GM18507 (cell line): ENCODE measurements around the gene HDHD3.
"Not testable (repeated sequence)": the region's sequence is repeated elsewhere in the genome, so short reads cannot be mapped to it uniquely, and the experiment has no call there.

Source experiments
- DNase-seq: peaks from one replicate; pipeline ENCODE4 v3.0.0; 2011; ENCODE audit warnings: low read depth; ENCODE audit not compliant: insufficient read length; ENCODE audit errors: extremely low spot score
- FAIRE-seq: peaks from 2 replicates; lab custom pipeline; 2011; peaks lifted over from hg19 to GRCh38; lab: Jason Lieb, UNC

HDHD3 gene

DNA sequence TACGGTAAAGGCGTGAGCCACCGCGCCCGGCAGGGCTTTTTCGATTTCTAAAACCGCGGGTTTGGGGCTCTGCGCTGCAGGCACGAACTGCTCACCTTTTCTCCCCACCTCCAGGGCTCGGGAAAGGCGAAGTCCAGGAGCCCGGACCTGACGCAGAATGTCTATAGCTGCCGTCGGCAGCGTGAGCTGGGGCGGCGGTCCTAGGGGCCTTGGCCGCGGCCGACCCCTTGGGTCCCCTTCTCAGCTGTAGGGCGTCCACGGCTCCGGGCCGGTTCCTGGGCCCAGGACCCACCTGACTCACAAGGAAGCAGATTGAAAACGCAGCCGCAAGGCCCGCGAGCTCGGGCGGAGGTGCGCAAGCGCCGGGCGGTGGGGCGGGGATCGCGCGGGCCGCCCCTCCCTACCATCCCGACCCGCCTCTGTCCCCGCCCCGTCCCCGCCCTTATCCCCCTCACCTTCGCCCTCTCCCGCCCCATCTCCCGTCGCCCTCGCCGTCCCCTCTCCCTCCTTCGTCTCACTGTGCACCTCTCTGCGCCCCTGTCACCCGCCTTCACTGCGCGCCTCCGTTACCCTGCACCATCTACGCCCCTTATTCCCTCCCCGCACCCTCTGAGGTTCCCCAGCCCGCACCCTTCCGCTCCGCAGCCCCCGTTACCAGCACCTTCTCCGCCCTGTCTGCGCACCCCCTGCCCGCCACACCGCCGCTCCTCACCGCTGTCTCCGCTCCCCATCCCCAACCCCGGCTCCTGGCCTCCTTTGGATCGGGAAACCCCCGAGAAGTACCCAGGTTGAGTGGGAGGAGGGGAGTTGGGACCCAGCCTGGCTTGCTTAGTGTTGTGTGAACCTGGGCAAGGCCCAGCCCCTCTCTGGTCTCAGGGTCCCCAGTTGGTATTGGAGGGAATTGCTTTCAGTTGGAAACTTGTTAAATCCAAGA is at the start of gene HDHD3:
TSS of gene HDHD3 (minus strand) at position 353 of the 934 bp plus-strand sequence. CDS start 2,632 bp downstream, outside the sequence.
- peak; percentile 90 for DNase-seq
- FAIRE-seq, result peak; percentile 39

DNA sequence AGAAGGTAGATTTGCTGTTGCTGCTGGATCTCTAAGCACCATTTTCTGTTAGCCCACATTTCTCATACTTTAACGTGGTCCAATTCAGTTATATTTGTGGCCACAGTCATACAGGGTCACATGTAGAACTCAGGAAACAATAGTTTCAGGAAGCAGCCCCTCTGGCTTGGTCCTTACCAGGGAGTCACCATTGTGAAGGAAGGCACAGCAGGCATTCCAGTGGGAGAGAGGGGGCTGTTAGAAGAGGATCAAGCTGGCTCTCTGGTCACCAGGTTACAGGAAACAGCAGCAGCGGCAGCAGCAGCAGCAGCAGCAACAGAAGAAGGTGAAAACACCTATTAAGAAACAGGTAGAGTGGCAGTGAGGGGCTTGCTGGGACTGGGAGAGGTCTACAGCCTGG is 48.3 kb upstream of the HDHD3 start:
- no peak for DNase-seq
- FAIRE-seq, result no peak

DNA sequence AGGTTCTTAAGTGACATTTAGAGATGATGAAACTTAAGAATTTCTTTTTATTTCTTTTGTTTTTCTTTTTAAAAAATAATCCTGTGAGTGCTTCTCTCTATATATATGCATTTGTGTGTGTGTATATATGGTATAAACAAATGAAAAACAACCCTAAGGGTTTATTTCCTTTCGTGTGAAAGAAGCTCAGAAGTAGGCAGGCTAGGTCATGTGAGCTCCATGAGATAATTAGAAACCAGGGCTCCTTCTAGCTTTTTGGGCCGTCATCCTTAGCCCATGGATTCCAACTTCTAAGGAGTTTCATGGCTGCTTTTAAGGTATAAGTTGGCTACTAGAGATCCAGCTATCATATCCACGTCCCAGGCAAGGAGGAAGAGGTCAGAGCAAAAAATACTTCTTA is 44.9 kb upstream of the HDHD3 start:
- FAIRE-seq (no peak), DNase-seq (no peak)

GRCh38 chr9:113417370-113417769 is 40.6 kb upstream of the HDHD3 start:
- no peak for DNase-seq
- FAIRE-seq, result no peak

DNA sequence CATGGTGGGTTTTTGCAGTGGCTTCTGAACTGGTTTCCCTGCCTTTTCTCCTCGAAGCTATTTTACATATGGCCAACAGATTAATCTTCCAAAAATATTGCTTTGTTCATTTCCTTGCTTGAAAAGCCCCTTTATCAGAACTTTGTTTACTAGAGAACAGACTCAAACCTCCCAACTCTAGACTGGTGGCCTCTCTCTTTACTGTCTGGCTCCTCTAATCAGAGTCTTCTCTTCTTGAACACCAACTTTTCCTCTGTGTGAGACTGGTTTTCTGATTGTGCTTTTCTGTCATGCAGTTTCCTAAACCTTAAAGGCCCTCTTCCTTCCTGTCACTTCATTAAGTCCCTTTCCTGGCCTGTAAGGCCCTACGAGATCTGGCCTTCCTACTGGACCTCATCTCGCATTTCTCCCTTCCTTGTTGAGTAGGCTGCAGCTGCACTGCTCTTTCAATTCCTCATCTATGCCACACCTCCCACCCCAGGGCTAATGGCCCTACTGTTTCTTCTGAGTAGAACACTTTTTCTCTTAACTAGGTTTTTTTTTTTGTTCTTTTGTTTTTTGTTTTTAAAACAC is 39.4 kb upstream of the HDHD3 start:
- FAIRE-seq (peak; percentile 89), DNase-seq (peak; percentile 43)

GRCh38 chr9:113410207-113410864 is 33.5 kb upstream of the HDHD3 start, which contains the start of the genes C9orf43 and POLE3:
Gene C9orf43, plus strand, starts transcription at chr9:113410747. Its CDS starts 2,747 bp downstream, at chr9:113413494.
Gene POLE3, minus strand, starts transcription at chr9:113410675. Its CDS starts 382 bp downstream, at chr9:113410293.
- FAIRE-seq (peak; percentile 90), DNase-seq (peak; percentile 78)

GRCh38 chr9:113409883-113410206 is 33.1 kb upstream of the HDHD3 start:
- DNase-seq (no peak), FAIRE-seq (no peak)

DNA sequence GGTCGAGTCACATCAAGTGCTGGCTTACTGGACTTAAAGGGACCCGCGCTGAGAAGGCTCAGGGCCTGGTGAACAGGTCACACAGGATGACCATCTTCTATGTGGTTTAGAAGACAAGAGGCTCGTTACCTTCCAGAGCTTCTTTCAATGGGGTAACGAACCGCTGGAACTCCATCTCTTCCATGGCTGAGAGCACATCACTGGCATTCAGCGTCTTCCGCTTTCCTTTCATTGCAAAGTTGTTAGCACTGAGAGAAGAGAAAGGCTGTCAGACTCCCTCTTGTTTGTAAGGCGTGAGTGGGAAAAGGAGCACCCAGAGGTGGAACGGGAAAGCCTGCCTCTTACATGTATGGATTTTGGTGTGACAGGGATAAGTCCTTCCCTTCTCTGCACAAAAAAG is 32.7 kb upstream of the HDHD3 start:
- FAIRE-seq (no peak), DNase-seq (no peak)

DNA sequence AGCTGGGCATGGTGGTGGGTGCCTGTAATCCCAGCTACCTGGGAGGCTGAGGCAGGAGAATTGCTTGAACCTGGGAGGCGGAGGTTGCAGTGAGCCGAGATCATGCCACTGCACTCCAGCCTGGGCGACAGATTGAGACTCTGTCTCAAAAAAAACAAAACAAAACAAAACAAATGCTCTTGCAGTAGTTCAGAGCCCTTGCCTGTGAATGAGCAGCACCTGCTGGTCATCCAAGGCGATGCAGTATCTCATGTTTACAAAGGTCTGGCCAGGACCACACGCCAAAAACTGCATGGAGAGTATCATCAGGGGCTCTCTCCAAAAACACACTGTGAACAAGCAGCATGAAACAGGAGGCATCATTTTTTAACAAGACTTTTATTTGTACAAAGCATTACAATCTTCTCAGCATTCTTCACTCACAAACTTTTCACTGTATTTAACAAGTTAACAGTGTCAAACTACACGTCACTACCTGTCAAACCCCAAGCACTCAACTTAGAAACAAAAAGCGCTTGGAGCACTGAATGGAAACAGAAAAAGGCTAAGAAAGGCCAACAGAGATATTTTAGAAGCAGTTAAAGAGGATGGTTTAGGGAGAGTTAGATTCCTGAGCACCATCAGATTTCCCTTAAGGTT is 30.2 kb upstream of the HDHD3 start:
- DNase-seq, result not testable (repeated sequence)
- peak; percentile 42 for FAIRE-seq

DNA sequence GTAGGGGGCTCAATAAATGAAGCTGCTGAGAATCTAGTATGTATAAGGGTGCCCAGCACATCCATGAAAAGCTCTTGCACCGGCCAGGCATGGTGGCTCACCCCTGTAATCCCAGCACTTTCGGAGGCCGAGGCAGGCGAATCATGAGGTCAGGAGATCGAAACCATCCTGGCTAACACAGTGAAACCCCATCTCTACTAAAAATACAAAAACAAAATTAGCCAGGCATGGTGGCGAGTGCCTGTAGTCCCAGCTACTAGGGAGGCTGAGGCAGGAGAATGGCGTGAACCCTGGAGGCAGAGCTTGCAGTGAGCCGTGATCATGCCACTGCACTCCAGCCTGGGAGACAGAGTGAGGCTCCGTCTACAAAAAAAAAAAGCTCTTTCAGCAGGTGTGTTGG is 29.6 kb upstream of the HDHD3 start:
- not testable (repeated sequence) for DNase-seq, FAIRE-seq

DNA sequence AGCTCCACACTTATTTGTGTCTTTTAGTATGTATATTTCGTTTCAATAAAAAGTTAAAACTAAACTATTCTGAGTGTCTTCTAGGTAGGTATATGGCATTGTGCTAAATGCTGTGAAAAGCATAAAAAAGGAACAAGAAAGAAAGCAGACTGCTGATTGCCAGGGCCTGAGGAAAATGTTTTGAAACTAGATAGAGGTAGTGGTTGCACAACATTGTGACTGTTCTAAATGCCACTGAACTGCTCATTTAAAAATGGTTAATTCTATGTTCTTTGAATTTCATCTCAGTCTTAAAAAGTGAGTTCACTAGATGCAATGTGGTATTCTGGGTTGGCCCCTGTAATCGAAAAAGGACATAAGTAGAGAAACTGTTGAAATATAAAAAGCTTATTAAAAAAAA is 26.9 kb upstream of the HDHD3 start:
- FAIRE-seq, result no peak
- DNase-seq, result no peak

DNA sequence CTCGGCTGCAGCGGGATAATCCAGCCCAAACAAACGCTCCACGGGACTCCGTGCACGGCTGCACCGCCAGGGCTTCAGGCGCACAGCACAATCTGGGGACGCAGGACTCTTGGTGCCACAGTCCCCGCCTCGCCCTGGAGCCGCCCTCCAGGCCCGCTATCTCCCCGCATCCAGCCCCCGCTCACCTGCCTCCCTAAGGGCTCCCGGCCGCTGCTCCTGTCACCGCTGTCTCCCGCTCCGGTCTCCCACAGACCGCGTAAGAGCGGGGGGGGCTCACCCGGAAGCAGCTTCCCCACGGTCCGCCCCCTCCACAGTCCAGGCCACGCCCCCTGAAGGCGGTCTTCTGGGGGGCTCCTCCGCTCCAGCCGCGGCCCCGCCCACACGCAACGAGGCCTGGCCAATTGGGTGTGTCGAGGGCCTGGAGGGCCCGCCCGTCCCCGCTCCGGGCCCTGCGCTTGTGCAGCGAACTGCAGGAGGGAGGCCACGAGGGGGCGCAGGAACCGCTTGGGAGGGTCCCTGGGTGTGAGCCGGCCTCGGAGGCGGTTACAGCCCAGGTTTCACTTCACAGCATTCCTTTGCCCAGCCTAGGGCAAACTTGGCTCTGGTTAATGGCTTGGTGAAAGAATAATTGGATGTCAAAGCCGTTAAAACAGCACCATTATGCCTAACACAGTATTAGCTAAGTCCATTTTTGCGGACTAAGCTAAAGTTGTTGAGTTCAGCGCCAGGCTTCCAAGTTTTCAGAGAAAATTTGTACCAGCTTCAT is 24.4 kb upstream of the HDHD3 start, which contains the start of gene ALAD:
TSS of gene ALAD (minus strand) at position 258 of the 766 bp plus-strand sequence. CDS start 7,725 bp downstream, outside the sequence.
- peak; percentile 97 for FAIRE-seq
- peak; percentile 99 for DNase-seq

GRCh38 chr9:113399646-113400200 is 22.9 kb upstream of the HDHD3 start:
- DNase-seq, result no peak
- no peak for FAIRE-seq

- DNase-seq (no peak), FAIRE-seq (no peak)
Measured at GRCh38 chr9:113398796-113399195, 22.0 kb upstream of the HDHD3 start.

DNA sequence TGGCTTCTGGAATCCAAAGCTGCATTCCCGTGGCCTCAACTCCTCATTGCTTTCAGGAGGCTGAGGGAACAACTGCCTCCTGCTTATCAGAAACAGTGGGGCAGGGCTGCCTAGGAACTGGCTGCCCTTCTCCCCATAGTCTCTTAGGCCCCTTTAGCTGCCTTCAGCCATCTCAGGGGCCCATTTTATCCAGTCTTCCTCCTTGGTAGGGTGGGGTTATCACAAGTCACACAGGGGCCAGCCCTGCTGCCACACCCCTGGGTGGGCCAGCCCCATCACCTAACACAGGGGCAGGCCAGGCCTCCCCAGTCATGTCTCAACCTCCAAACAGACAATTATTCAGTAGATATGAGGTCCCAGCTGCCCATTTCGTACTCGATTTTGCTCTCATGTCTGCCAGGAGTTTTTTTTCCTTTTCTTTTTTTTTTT is 20.4 kb upstream of the HDHD3 start:
- no peak for FAIRE-seq
- no peak for DNase-seq

DNA sequence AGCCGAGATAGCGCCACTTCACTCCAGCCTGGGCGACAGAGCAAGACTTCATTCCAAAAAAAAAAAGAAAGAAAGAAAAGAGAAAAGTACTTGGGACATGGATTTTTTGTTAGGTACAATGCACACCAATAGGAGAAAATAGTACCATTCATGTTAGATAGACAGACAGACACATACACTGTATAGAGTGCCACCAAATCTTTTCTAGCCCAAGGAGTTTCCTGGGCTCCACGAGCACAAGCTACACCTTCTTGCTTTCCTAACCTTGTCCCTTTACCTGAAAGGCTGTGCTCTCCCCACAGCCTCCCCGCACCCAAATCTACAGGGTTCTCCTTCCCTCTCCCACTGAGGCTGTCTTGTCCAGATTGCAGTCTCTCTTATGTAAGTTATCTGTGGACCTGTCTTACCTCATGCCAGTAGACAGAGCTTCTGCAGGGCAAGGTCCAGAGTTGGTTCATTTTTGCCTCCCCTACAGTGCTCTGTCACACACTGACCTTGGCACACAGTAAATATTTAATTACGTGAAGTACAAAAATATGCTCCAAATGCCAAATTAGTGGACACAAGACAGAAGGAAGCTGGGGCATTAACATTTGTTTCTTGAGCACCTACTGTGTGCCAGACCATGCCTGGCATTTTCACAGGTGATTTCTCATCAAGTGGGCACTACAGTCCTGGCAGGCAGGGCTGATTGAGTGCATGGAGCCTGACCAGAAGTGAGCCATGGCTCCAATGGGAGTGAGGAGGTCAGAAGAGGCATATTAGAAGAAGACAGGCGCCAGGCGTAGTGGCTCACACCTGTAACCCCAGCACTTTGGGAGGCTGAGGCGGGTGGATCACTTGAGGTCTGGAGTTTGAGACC is 18.4 kb upstream of the HDHD3 start:
- DNase-seq (no peak), FAIRE-seq (no peak)

- FAIRE-seq, result no peak
- DNase-seq, result no peak
Measured at GRCh38 chr9:113393281-113393680, 16.5 kb upstream of the HDHD3 start.

- no peak for FAIRE-seq
- DNase-seq, result no peak
Measured at GRCh38 chr9:113391917-113392316, 15.1 kb upstream of the HDHD3 start.
